Naive B cell (primary cell): ENCODE measurements around the gene KRTAP10-11. TPM values are rescaled to one million over a fixed set of nuclear protein-coding genes. Genes with fewer than 3 reads are reported as not detected.
"Not testable (repeated sequence)": the region's sequence is repeated elsewhere in the genome, so short reads cannot be mapped to it uniquely, and the experiment has no call there.

Source experiments
- ATAC-seq, 2 donors: fragments of 150-1000 bp; cut with Tn5 transposase; 2 replicates each; pipeline ENCODE4 v1.10.0; 2021; ENCODE audit warnings: low read depth in 2 of 2, mild to moderate bottlenecking in 2 of 2, moderate library complexity in 2 of 2
- DNase-seq: peaks from one replicate; pipeline ENCODE4 v3.0.0; 2022
- H3K27ac Mint-ChIP-seq, 6 donors: one replicate each; pipeline ENCODE4 v1.8.0; 2020 to 2022; ENCODE audit warnings: mild to moderate bottlenecking in 6 of 6, mixed read lengths in 6 of 6, moderate library complexity in 5 of 6, inconsistent platforms in 2 of 6
- H3K27me3 Mint-ChIP-seq, 3 donors: one replicate each; pipeline ENCODE4 v1.8.0; 2021 to 2022; ENCODE audit warnings: mixed read lengths in 3 of 3, mild to moderate bottlenecking in 1 of 3
- H3K36me3 Mint-ChIP-seq, 2 donors: one replicate each; pipeline ENCODE4 v1.8.0; 2020 to 2022; ENCODE audit warnings: mixed read lengths in 2 of 2, inconsistent platforms in 1 of 2, mild to moderate bottlenecking in 1 of 2
- H3K4me1 Mint-ChIP-seq, 3 donors: one replicate each; pipeline ENCODE4 v1.8.0; 2020 to 2022; ENCODE audit warnings: mixed read lengths in 3 of 3, inconsistent platforms in 1 of 3, mild to moderate bottlenecking in 1 of 3, moderate library complexity in 1 of 3
- H3K4me3 Mint-ChIP-seq, 8 donors: one replicate each; pipeline ENCODE4 v1.8.0; 2020 to 2022; ENCODE audit warnings: mild to moderate bottlenecking in 8 of 8, mixed read lengths in 8 of 8, moderate library complexity in 8 of 8, inconsistent platforms in 2 of 8
- H3K9me3 Mint-ChIP-seq, 7 donors: one replicate each; pipeline ENCODE4 v1.8.0; 2020 to 2022; ENCODE audit warnings: mixed read lengths in 7 of 7, mild to moderate bottlenecking in 5 of 7, inconsistent platforms in 2 of 7, moderate library complexity in 1 of 7
- polyA plus RNA-seq, 6 donors: library from polyadenylated mRNA; unstranded; fragments of 300-500 nt; fragmentation: Illumina TruSeq; gene quantifications; one replicate each; pipeline ENCODE4 v1.2.3, GENCODE V29; 2021; ENCODE audit warnings: low read depth in 6 of 6

KRTAP10-11 gene
- polyA plus RNA-seq, 6 donors from 2014 or later, result not detected

DNA sequence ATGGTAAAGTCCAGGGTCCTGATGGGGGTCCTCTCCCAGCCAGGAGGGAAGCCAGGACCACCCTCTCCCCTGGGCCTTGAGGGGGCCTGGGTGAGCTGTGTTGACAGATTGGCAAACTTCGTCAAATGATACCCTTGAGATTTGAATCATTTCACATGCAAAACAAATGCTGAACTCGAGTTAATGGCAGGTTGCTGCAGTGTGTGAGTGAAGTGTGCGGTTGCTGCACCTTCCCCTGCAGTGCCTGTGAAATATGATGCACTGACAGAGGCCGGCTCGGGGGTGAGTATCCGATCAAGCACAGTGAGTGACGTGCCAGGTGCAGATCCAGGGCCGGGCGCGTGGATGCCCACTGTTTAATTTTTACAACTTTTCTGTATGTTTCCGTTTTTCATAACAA, 41.5 kb downstream of the KRTAP10-11 start:
- Mint-ChIP-seq H3K4me3 (no peak overlapping the region), H3K27ac (no peak overlapping the region), H3K9me3 (peaks cover 0 to 12% (median 10%) of the 10 kb centered on the region in 7 donors), H3K27me3 (peaks cover 20 to 64% (median 63%) of the 10 kb centered on the region in 3 donors), H3K36me3 (peaks cover 0 to 5% of the 10 kb centered on the region in 2 donors), H3K4me1 (no peaks in the 10 kb centered on the region)
- no peak for DNase-seq
- ATAC-seq, result no peak

DNA sequence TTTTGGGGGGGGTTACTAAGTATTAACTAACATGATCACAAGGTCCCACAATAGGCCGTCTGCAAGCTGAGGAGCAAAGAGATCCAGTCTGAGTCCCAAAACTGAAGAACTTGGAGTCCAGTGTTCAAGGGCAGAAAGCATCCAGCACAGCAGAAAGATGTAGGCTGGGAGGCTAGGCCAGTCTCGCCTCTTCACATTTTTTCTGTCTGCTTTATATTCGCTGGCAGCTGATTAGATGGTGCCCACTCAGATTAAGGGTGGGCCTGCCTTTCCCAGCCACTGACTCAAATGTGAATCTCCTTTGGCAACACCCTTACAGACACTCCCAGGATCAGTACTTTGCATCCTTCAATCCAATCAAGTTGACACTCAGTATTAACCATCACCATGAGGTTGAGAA, 43.5 kb downstream of the KRTAP10-11 start:
- not testable (repeated sequence) for DNase-seq, H3K4me1 Mint-ChIP-seq, ATAC-seq, H3K4me3 Mint-ChIP-seq
- H3K36me3 Mint-ChIP-seq, result peaks cover 0 to 17% of the 10 kb centered on the region in 2 donors
- peaks cover 5 to 30% (median 25%) of the 10 kb centered on the region in 7 donors for H3K9me3 Mint-ChIP-seq
- peaks cover 18 to 55% (median 50%) of the 10 kb centered on the region in 3 donors for H3K27me3 Mint-ChIP-seq
- H3K27ac Mint-ChIP-seq, result peak overlapping the region in 1 of 6 donors; percentile 39

DNA sequence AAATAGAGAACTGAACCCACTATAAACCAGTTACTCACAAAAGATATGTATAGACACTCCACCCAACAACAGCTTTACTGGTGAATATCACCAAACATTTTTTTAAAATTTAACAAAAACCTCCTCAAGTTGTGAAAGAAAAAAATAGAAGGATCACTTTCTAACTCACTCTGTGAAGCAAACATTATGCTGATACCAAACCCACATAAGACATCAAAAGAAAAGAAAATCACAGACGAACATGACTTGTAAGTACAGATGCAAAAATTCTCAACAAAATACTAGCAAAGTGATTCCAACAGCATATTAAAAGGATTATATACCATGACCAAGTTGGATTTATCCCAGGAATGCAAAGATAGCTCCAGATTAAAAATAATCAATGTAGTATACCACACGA, 45.5 kb downstream of the KRTAP10-11 start:
- no peak for DNase-seq
- peaks cover 0 to 17% of the 10 kb centered on the region in 2 donors for H3K36me3 Mint-ChIP-seq
- peaks cover 5 to 32% (median 25%) of the 10 kb centered on the region in 7 donors for H3K9me3 Mint-ChIP-seq
- peaks cover 26 to 53% (median 51%) of the 10 kb centered on the region in 3 donors for H3K27me3 Mint-ChIP-seq
- no peak for ATAC-seq
- peak overlapping the region in 1 of 6 donors; percentile 19 for H3K27ac Mint-ChIP-seq
- no peaks in the 10 kb centered on the region for H3K4me1 Mint-ChIP-seq
- no peak overlapping the region for H3K4me3 Mint-ChIP-seq

DNA sequence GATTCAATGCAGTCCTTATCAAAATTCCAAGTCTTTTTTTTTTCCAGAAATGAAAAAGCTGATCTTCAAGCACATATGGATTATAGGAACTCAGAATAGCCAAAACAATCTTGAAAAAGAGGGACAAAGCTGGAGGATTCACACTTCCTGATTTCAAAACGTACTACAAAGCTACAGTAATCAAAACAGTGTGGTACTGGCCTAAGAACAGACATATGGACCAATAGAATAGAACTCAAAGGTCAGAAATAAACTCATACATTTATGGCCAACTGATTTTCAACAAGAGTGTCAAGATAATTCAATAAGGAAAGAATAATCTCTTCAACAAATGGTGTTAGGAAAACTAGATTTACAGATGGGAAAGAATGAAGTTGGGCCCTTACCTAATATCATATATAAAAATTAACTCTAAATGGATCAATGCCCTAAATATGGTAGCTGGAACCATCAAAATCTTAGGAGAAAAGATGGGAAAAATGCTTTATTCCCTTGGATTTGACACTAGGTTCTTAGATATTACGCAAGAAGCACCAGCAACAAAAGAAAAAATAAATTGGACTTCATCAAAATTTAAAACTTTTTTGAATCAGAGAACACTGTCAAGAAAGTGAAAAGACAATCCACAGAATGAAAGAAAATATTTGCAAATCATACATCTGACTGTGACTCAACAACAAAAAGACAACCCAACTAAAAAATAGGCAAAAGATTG, 46.7 kb downstream of the KRTAP10-11 start:
- Mint-ChIP-seq H3K27ac (no peak overlapping the region), H3K9me3 (peaks cover 5 to 32% (median 25%) of the 10 kb centered on the region in 7 donors), H3K4me3 (no peak overlapping the region), H3K4me1 (no peaks in the 10 kb centered on the region), H3K27me3 (peaks cover 21 to 54% (median 53%) of the 10 kb centered on the region in 3 donors), H3K36me3 (peaks cover 0 to 17% of the 10 kb centered on the region in 2 donors)
- no peak for ATAC-seq
- DNase-seq, result no peak

DNA sequence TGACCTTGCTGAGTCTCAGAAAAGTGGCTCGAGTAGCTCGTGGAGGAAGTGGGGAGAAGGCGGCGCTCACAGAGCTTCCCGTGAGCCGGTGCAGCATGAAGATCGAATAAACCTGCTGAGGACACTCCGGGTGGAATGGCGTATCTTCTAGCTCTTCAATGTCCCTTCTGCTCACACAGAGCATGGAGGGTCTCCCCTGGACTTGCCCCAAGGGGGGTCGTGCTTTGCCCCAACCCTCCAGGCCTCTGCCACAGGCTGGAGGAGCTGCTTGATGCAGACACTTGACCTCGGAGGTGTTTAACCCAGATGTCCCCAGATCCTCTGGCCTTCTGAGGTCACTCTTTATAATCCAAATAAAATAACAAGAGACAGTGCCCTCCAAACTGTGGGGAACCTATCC, 48.6 kb downstream of the KRTAP10-11 start:
- no peak for ATAC-seq
- Mint-ChIP-seq H3K9me3 (peaks cover 5 to 32% (median 25%) of the 10 kb centered on the region in 7 donors), H3K4me3 (peak overlapping the region in 1 of 8 donors; percentile 64), H3K36me3 (peaks cover 0 to 23% of the 10 kb centered on the region in 2 donors), H3K27ac (no peak overlapping the region), H3K27me3 (peaks cover 27 to 62% (median 56%) of the 10 kb centered on the region in 3 donors), H3K4me1 (peaks cover 0 to 1% (median 0%) of the 10 kb centered on the region in 3 donors)
- no peak for DNase-seq

DNA sequence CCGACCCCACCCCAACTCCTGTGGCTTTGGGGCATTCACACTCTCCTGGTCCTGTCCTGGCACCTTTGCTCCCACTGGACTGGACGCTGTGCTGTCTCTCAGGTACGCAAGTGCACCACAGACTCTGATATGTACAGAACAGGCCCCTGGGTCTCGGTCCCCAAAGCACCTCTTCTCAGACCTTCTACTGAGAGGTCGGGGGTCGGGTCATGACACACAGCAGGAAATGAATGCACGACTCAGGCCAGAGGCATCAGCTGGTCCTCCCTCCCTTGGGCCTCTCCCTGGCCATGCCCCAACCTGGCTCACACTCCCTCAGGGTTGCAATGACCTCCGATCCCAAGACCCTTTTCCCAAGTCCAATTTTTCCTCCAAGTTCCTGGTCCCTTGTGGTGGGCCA, 49.0 kb downstream of the KRTAP10-11 start:
- Mint-ChIP-seq H3K27ac (no peak overlapping the region), H3K36me3 (peaks cover 0 to 24% of the 10 kb centered on the region in 2 donors), H3K4me3 (peak overlapping the region in 1 of 8 donors; percentile 64), H3K4me1 (peaks cover 0 to 1% (median 0%) of the 10 kb centered on the region in 3 donors), H3K27me3 (peaks cover 30 to 62% (median 56%) of the 10 kb centered on the region in 3 donors), H3K9me3 (peaks cover 5 to 32% (median 25%) of the 10 kb centered on the region in 7 donors)
- DNase-seq (no peak), ATAC-seq (no peak)

DNA sequence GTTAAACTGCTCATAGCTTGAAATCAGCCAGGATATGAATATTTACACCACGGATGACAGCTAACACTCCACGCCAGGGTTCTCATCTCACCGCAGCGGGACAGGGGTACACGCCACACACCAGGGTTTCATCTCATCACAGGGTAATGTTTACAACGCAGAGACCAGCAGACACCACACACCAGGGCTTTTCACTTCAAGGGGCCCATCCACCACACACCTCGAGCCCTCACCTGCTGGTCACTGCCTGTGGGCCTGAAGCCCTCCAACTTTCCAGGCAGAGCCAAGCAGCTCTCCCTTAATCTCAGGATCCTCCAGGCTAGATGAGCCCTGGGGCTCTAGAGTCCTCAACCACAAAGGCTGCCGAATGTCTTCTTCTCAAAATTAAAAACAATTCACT, 49.4 kb downstream of the KRTAP10-11 start:
- DNase-seq (no peak), ATAC-seq (no peak)
- Mint-ChIP-seq H3K9me3 (peaks cover 5 to 32% (median 25%) of the 10 kb centered on the region in 7 donors), H3K4me1 (peaks cover 0 to 1% (median 0%) of the 10 kb centered on the region in 3 donors), H3K4me3 (no peak overlapping the region), H3K27ac (no peak overlapping the region), H3K27me3 (peaks cover 30 to 61% (median 58%) of the 10 kb centered on the region in 3 donors), H3K36me3 (peaks cover 0 to 24% of the 10 kb centered on the region in 2 donors)

DNA sequence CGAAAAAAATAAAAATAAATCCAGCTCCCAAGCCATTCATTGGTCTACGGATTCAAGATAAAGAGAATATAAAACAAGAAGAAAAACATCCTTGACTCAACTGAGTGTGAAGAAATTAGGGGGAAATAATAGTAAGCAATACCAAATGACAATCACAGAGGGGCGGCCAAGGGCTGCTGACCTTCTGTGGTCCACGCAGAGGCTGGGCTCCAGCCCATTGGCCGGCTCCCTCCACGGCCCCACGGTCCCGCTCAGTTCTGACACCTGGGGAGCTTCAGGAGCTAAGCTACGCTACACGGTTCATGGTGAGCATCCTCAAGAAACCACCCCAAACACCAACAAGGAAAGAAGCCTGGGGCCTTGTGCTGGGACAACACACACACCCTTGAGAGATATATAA, 50.4 kb downstream of the KRTAP10-11 start:
- Mint-ChIP-seq H3K27me3 (peaks cover 36 to 70% (median 67%) of the 10 kb centered on the region in 3 donors), H3K36me3 (peaks cover 0 to 24% of the 10 kb centered on the region in 2 donors), H3K9me3 (peaks cover 5 to 32% (median 25%) of the 10 kb centered on the region in 7 donors), H3K27ac (no peak overlapping the region), H3K4me3 (no peak overlapping the region), H3K4me1 (peaks cover 0 to 1% (median 0%) of the 10 kb centered on the region in 3 donors)
- ATAC-seq (no peak), DNase-seq (no peak)

Other genes with a start within 250 kb of the KRTAP10-11 start
- 1 to 10 TPM in 1 of 6 donors, under 1 TPM in 5; 0.12 to 2.0 (median 0.64) TPM for gene LRRC3, start 190.9 kb upstream of the KRTAP10-11 start, polyA plus RNA-seq
- gene KRTAP10-1, start 106.2 kb upstream of the KRTAP10-11 start, polyA plus RNA-seq, result not detected
- gene KRTAP10-2, start 94.9 kb upstream of the KRTAP10-11 start, polyA plus RNA-seq, result not detected
- not detected for gene KRTAP10-3, start 87.6 kb upstream of the KRTAP10-11 start, polyA plus RNA-seq
- gene KRTAP10-4, start 72.7 kb upstream of the KRTAP10-11 start, polyA plus RNA-seq, result not detected
- not detected for gene KRTAP10-5, start 65.8 kb upstream of the KRTAP10-11 start, polyA plus RNA-seq
- gene KRTAP10-6, start 53.9 kb upstream of the KRTAP10-11 start, polyA plus RNA-seq, result not detected
- not detected for gene KRTAP10-7, start 45.8 kb upstream of the KRTAP10-11 start, polyA plus RNA-seq
- gene KRTAP10-8, start 34.3 kb upstream of the KRTAP10-11 start, polyA plus RNA-seq, result not detected
- not detected for gene KRTAP10-9, start 19.3 kb upstream of the KRTAP10-11 start, polyA plus RNA-seq
- not detected for gene KRTAP10-10, start 9.1 kb upstream of the KRTAP10-11 start, polyA plus RNA-seq
- gene KRTAP12-4, start 8.2 kb downstream of the KRTAP10-11 start, polyA plus RNA-seq, result not detected
- gene KRTAP12-3, start 11.5 kb downstream of the KRTAP10-11 start, polyA plus RNA-seq, result not detected
- not detected for gene KRTAP12-2, start 20.5 kb downstream of the KRTAP10-11 start, polyA plus RNA-seq
- gene KRTAP12-1, start 35.7 kb downstream of the KRTAP10-11 start, polyA plus RNA-seq, result not detected
- not detected for gene KRTAP10-12, start 50.8 kb downstream of the KRTAP10-11 start, polyA plus RNA-seq
- not detected for gene TSPEAR, start 65.2 kb downstream of the KRTAP10-11 start, polyA plus RNA-seq
- 10 to 100 TPM; 53.8 to 72.5 (median 59.5) TPM for gene UBE2G2, start 155.4 kb downstream of the KRTAP10-11 start, polyA plus RNA-seq
- gene SUMO3, start 171.6 kb downstream of the KRTAP10-11 start, polyA plus RNA-seq, result 100 to 1,000 TPM in 1 of 6 donors, 10 to 100 TPM in 5; 71.2 to 100 (median 79.5) TPM
- 10 to 100 TPM; 28.1 to 43.5 (median 36.1) TPM for gene PTTG1IP, start 227.3 kb downstream of the KRTAP10-11 start, polyA plus RNA-seq